CD8-positive, alpha-beta memory T cell (primary cell): Measurements from ENCODE around the gene MAP2K6. TPM values are rescaled to one million over a fixed set of nuclear protein-coding genes. Genes with fewer than 3 reads are reported as not detected.

ENCODE experiments used
- CTCF ChIA-PET: fragments of 350-600 bp; sonication (Branson Sonifier 250); formaldehyde crosslinking; loops from one replicate; lab custom pipeline; 2021; ENCODE audit warnings: antibody characterized with exemption; lab: Charles Lee
- POLR2A ChIA-PET: fragments of 350-600 bp; sonication (Branson Sonifier 250); formaldehyde crosslinking; loops from one replicate; lab custom pipeline; 2021; ENCODE audit warnings: antibody characterized with exemption; lab: Charles Lee
- DNase-seq, 5 donors: peaks; one replicate each; pipeline versions ENCODE4 v3.0.0 to v3.0.0-alpha.2; 2020 to 2022; ENCODE audit warnings: mixed read lengths in 1 of 5
- H3K27ac ChIP-seq: one replicate; pipeline ENCODE4 v1.7.0; 2013; ENCODE audit warnings: low read depth, mild to moderate bottlenecking, low read length, moderate library complexity
- H3K27me3 ChIP-seq: 2 replicates; pipeline ENCODE4 v1.7.0; 2013; ENCODE audit warnings: low read length, mild to moderate bottlenecking; ENCODE audit not compliant: insufficient read depth, poor library complexity, severe bottlenecking
- H3K36me3 ChIP-seq: 2 replicates; pipeline ENCODE4 v1.7.0; 2013; ENCODE audit warnings: mild to moderate bottlenecking, low read length, moderate library complexity; ENCODE audit not compliant: insufficient read depth
- H3K4me1 ChIP-seq: 2 replicates; pipeline ENCODE4 v1.7.0; 2013; ENCODE audit warnings: mild to moderate bottlenecking, low read length, moderate library complexity; ENCODE audit not compliant: insufficient read depth
- H3K4me3 ChIP-seq: 2 replicates; pipeline ENCODE4 v1.7.0; 2013; ENCODE audit warnings: mild to moderate bottlenecking, low read length
- H3K9me3 ChIP-seq: 2 replicates; pipeline ENCODE4 v1.7.0; 2013; ENCODE audit warnings: mild to moderate bottlenecking, low read length
- H3K27ac Mint-ChIP-seq, 8 donors: one replicate each; pipeline ENCODE4 v1.8.0; 2020 to 2021; ENCODE audit warnings: mixed read lengths in 8 of 8, mild to moderate bottlenecking in 6 of 8, inconsistent platforms in 3 of 8, moderate library complexity in 3 of 8
- H3K27me3 Mint-ChIP-seq, 2 donors: one replicate each; pipeline ENCODE4 v1.8.0; 2020 to 2021; ENCODE audit warnings: mixed read lengths in 2 of 2, mild to moderate bottlenecking in 1 of 2, moderate library complexity in 1 of 2
- H3K36me3 Mint-ChIP-seq, 3 donors: one replicate each; pipeline ENCODE4 v1.8.0; 2020 to 2021; ENCODE audit warnings: mixed read lengths in 3 of 3, inconsistent platforms in 1 of 3, mild to moderate bottlenecking in 1 of 3
- H3K4me1 Mint-ChIP-seq, 3 donors: one replicate each; pipeline ENCODE4 v1.8.0; 2020 to 2021; ENCODE audit warnings: mixed read lengths in 3 of 3, inconsistent platforms in 1 of 3, mild to moderate bottlenecking in 1 of 3
- H3K4me3 Mint-ChIP-seq, 7 donors: one replicate each; pipeline ENCODE4 v1.8.0; 2020 to 2021; ENCODE audit warnings: mixed read lengths in 7 of 7, mild to moderate bottlenecking in 6 of 7, moderate library complexity in 4 of 7, inconsistent platforms in 2 of 7
- H3K9me3 Mint-ChIP-seq, 5 donors: one replicate each; pipeline ENCODE4 v1.8.0; 2020 to 2022; ENCODE audit warnings: mixed read lengths in 5 of 5, mild to moderate bottlenecking in 3 of 5, moderate library complexity in 2 of 5, inconsistent platforms in 1 of 5
- polyA plus RNA-seq: library from polyadenylated mRNA; unstranded; fragments of 300-500 nt; fragmentation: Illumina TruSeq; gene quantifications from one replicate; pipeline ENCODE4 v1.2.3, GENCODE V29; 2021
- total RNA-seq, 2 experiments: library from RNA; stranded (reverse); gene quantifications; one replicate each; pipeline ENCODE4 v1.2.3, GENCODE V29; 2021

Gene MAP2K6
- total and polyA plus RNA-seq, 3 experiments from 2014 or later = 1.9 to 18.7 (median 2.5) TPM

- ChIA-PET POLR2A (no interaction called here), CTCF (interaction anchor here (0.6 to 0.7 kb wide), 2 partner anchors 24 to 43 kb away, joined by 3 read pairs; partner anchors contain the start of gene MAP2K6)
- Histone ChIP-seq H3K36me3 (no peaks in the 10 kb centered on the region), H3K4me3 (no peak overlapping the region), H3K4me1 (no peaks in the 10 kb centered on the region), H3K27ac (no peak overlapping the region), H3K9me3 (no peaks in the 10 kb centered on the region), H3K27me3 (no peaks in the 10 kb centered on the region)
- peaks cover 15 to 33% (median 26%) of the 10 kb centered on the region in 3 donors for H3K4me1 Mint-ChIP-seq
- no peak overlapping the region for H3K4me3 Mint-ChIP-seq
- H3K9me3 Mint-ChIP-seq = peaks cover 3 to 17% (median 12%) of the 10 kb centered on the region in 5 donors
- H3K27me3 Mint-ChIP-seq = peaks cover 0 to 2% of the 10 kb centered on the region in 2 donors
- DNase-seq = no peak
- peaks cover 8 to 24% (median 14%) of the 10 kb centered on the region in 3 donors for H3K36me3 Mint-ChIP-seq
- H3K27ac Mint-ChIP-seq = no peak overlapping the region
Measured at GRCh38 chr17:69438776-69439175, 24.3 kb downstream of the MAP2K6 start.

GRCh38 chr17:69441179-69441578, 26.7 kb downstream of the MAP2K6 start:
- POLR2A ChIA-PET = no interaction called here
- Histone ChIP-seq H3K4me1 (peaks cover 5% of the 10 kb centered on the region), H3K4me3 (no peak overlapping the region), H3K27me3 (no peaks in the 10 kb centered on the region), H3K36me3 (no peaks in the 10 kb centered on the region), H3K27ac (no peak overlapping the region), H3K9me3 (no peaks in the 10 kb centered on the region)
- Mint-ChIP-seq H3K4me1 (peaks cover 29 to 42% (median 30%) of the 10 kb centered on the region in 3 donors), H3K27me3 (no peaks in the 10 kb centered on the region), H3K27ac (no peak overlapping the region), H3K36me3 (peaks cover 8 to 24% (median 13%) of the 10 kb centered on the region in 3 donors), H3K9me3 (peaks cover 3 to 17% (median 12%) of the 10 kb centered on the region in 5 donors), H3K4me3 (no peak overlapping the region)
- CTCF ChIA-PET = no interaction called here
- DNase-seq = no peak

- no peaks in the 10 kb centered on the region for H3K27me3 ChIP-seq
- ChIA-PET CTCF (no interaction called here), POLR2A (no interaction called here)
- H3K9me3 ChIP-seq = no peaks in the 10 kb centered on the region
- H3K9me3 Mint-ChIP-seq = peaks cover 3 to 17% (median 12%) of the 10 kb centered on the region in 5 donors
- peaks cover 27 to 39% (median 32%) of the 10 kb centered on the region in 3 donors for H3K4me1 Mint-ChIP-seq
- DNase-seq = no peak
- no peak overlapping the region for H3K27ac ChIP-seq
- peaks cover 5% of the 10 kb centered on the region for H3K4me1 ChIP-seq
- no peaks in the 10 kb centered on the region for H3K36me3 ChIP-seq
- H3K4me3 Mint-ChIP-seq = no peak overlapping the region
- peaks cover 8 to 28% (median 12%) of the 10 kb centered on the region in 3 donors for H3K36me3 Mint-ChIP-seq
- H3K27me3 Mint-ChIP-seq = peaks cover 0 to 1% of the 10 kb centered on the region in 2 donors
- H3K4me3 ChIP-seq = no peak overlapping the region
- H3K27ac Mint-ChIP-seq = no peak overlapping the region
Measured at GRCh38 chr17:69443138-69443537, 28.6 kb downstream of the MAP2K6 start.

- Histone ChIP-seq H3K27me3 (no peaks in the 10 kb centered on the region), H3K9me3 (no peaks in the 10 kb centered on the region), H3K4me1 (peaks cover 5% of the 10 kb centered on the region), H3K36me3 (no peaks in the 10 kb centered on the region), H3K27ac (no peak overlapping the region), H3K4me3 (no peak overlapping the region)
- POLR2A ChIA-PET = no interaction called here
- Mint-ChIP-seq H3K4me1 (peaks cover 28 to 43% (median 31%) of the 10 kb centered on the region in 3 donors), H3K27ac (no peak overlapping the region), H3K27me3 (peaks cover 0 to 1% of the 10 kb centered on the region in 2 donors), H3K36me3 (peaks cover 7 to 32% (median 12%) of the 10 kb centered on the region in 3 donors), H3K4me3 (no peak overlapping the region), H3K9me3 (peaks cover 3 to 16% (median 10%) of the 10 kb centered on the region in 5 donors)
- DNase-seq = no peak
- CTCF ChIA-PET = no interaction called here
Measured at GRCh38 chr17:69444023-69444422, 29.5 kb downstream of the MAP2K6 start.

GRCh38 chr17:69445132-69445531, 30.6 kb downstream of the MAP2K6 start:
- Mint-ChIP-seq H3K27me3 (peaks cover 0 to 1% of the 10 kb centered on the region in 2 donors), H3K9me3 (peaks cover 2 to 8% (median 7%) of the 10 kb centered on the region in 5 donors), H3K36me3 (peaks cover 0 to 25% (median 10%) of the 10 kb centered on the region in 3 donors), H3K4me1 (peaks cover 23 to 37% (median 27%) of the 10 kb centered on the region in 3 donors), H3K27ac (peak overlapping the region in 3 of 8 donors; percentile 38 to 90 (median 85)), H3K4me3 (peak overlapping the region in 1 of 7 donors; percentile 9)
- Histone ChIP-seq H3K4me1 (peaks cover 5% of the 10 kb centered on the region), H3K27me3 (no peaks in the 10 kb centered on the region), H3K9me3 (no peaks in the 10 kb centered on the region), H3K27ac (no peak overlapping the region), H3K4me3 (no peak overlapping the region), H3K36me3 (no peaks in the 10 kb centered on the region)
- no peak for DNase-seq
- CTCF ChIA-PET = interaction anchor here (2.0 kb wide), 1 partner anchor 31 kb away, joined by 5 read pairs; the partner anchor contains the start of gene MAP2K6
- POLR2A ChIA-PET = interaction anchor here (0.6 kb wide), 1 partner anchor 78 kb away, joined by 4 read pairs; no protein-coding TSS in a partner anchor

GRCh38 chr17:69447726-69448125, 33.2 kb downstream of the MAP2K6 start:
- Mint-ChIP-seq H3K36me3 (peaks cover 0 to 20% (median 8%) of the 10 kb centered on the region in 3 donors), H3K9me3 (no peaks in the 10 kb centered on the region), H3K27ac (peak overlapping the region in 2 of 8 donors; percentile 33 to 68), H3K4me1 (peaks cover 42 to 52% (median 43%) of the 10 kb centered on the region in 3 donors), H3K27me3 (peaks cover 0 to 1% of the 10 kb centered on the region in 2 donors), H3K4me3 (peak overlapping the region in 1 of 7 donors; percentile 61)
- Histone ChIP-seq H3K9me3 (no peaks in the 10 kb centered on the region), H3K4me1 (peaks cover 5% of the 10 kb centered on the region), H3K36me3 (no peaks in the 10 kb centered on the region), H3K27ac (no peak overlapping the region), H3K27me3 (no peaks in the 10 kb centered on the region), H3K4me3 (no peak overlapping the region)
- ChIA-PET POLR2A (no interaction called here), CTCF (no interaction called here)
- DNase-seq = no peak

- H3K27me3 Mint-ChIP-seq = peaks cover 0 to 1% of the 10 kb centered on the region in 2 donors
- CTCF ChIA-PET = no interaction called here
- POLR2A ChIA-PET = interaction anchor here (0.6 kb wide), 1 partner anchor 219 kb away, joined by 6 read pairs; no protein-coding TSS in a partner anchor
- peaks cover 5% of the 10 kb centered on the region for H3K4me1 ChIP-seq
- no peaks in the 10 kb centered on the region for H3K27me3 ChIP-seq
- H3K36me3 ChIP-seq = no peaks in the 10 kb centered on the region
- no peak overlapping the region for H3K4me3 ChIP-seq
- no peak overlapping the region for H3K27ac ChIP-seq
- peaks cover 44 to 57% (median 50%) of the 10 kb centered on the region in 3 donors for H3K4me1 Mint-ChIP-seq
- H3K4me3 Mint-ChIP-seq = no peak overlapping the region
- no peaks in the 10 kb centered on the region for H3K9me3 ChIP-seq
- H3K36me3 Mint-ChIP-seq = peaks cover 0 to 20% (median 8%) of the 10 kb centered on the region in 3 donors
- DNase-seq = no peak
- no peaks in the 10 kb centered on the region for H3K9me3 Mint-ChIP-seq
- H3K27ac Mint-ChIP-seq = peak overlapping the region in 2 of 8 donors; percentile 52 to 63
Measured at GRCh38 chr17:69448431-69449102, 34.1 kb downstream of the MAP2K6 start.

- no peaks in the 10 kb centered on the region for H3K27me3 ChIP-seq
- H3K27ac ChIP-seq = no peak overlapping the region
- peaks cover 35 to 61% (median 52%) of the 10 kb centered on the region in 3 donors for H3K4me1 Mint-ChIP-seq
- no peak overlapping the region for H3K4me3 ChIP-seq
- peaks cover 0 to 1% of the 10 kb centered on the region in 2 donors for H3K27me3 Mint-ChIP-seq
- no peaks in the 10 kb centered on the region for H3K9me3 ChIP-seq
- ChIA-PET POLR2A (interaction anchor here (0.7 kb wide), 1 partner anchor 19 kb away, joined by 3 read pairs; no protein-coding TSS in a partner anchor), CTCF (no interaction called here)
- H3K4me3 Mint-ChIP-seq = no peak overlapping the region
- no peaks in the 10 kb centered on the region for H3K9me3 Mint-ChIP-seq
- peaks cover 3% of the 10 kb centered on the region for H3K4me1 ChIP-seq
- peaks cover 0 to 20% (median 8%) of the 10 kb centered on the region in 3 donors for H3K36me3 Mint-ChIP-seq
- DNase-seq = no peak
- no peaks in the 10 kb centered on the region for H3K36me3 ChIP-seq
- no peak overlapping the region for H3K27ac Mint-ChIP-seq
Measured at GRCh38 chr17:69450131-69450530, 35.6 kb downstream of the MAP2K6 start.
